CD4-positive, alpha-beta T cell treated with Interferon alpha-2 for 1 hour (primary cell): Measurements from ENCODE around the gene LRRC56.

ENCODE experiments used
- DNase-seq, 2 donors: peaks; one replicate each; pipeline ENCODE4 v3.0.0-alpha.2; 2020 to 2022

LRRC56 gene

GRCh38 chr11:544817-545166 is 7.5 kb downstream of the LRRC56 start:
- DNase-seq, result no peak

GRCh38 chr11:545171-545570 is 7.8 kb downstream of the LRRC56 start:
- DNase-seq, result no peak

GRCh38 chr11:548700-549603 is 11.6 kb downstream of the LRRC56 start:
- DNase-seq, result no peak

GRCh38 chr11:550021-550745 is 12.9 kb downstream of the LRRC56 start:
- no peak for DNase-seq

- no peak for DNase-seq
These were observed 13.4 kb downstream of the LRRC56 start for GRCh38 chr11:550746-551085.

GRCh38 chr11:551131-551530 is 13.8 kb downstream of the LRRC56 start:
- DNase-seq, result no peak

- no peak for DNase-seq
These were observed 14.3 kb downstream of the LRRC56 start for GRCh38 chr11:551596-551995.

GRCh38 chr11:553083-553987 is 16.0 kb downstream of the LRRC56 start:
- no peak for DNase-seq

- no peak for DNase-seq
These were observed 16.6 kb downstream of the LRRC56 start for GRCh38 chr11:553988-554340.

- DNase-seq, result peak; percentile 76 to 86
These were observed 17.3 kb downstream of the LRRC56 start for GRCh38 chr11:554428-555226.

- DNase-seq, result peak in 1 of 2 donors; percentile 30
These were observed 18.0 kb downstream of the LRRC56 start for GRCh38 chr11:555227-555779.

GRCh38 chr11:555780-556661 is 18.7 kb downstream of the LRRC56 start:
- DNase-seq, result peak in 1 of 2 donors; percentile 28

GRCh38 chr11:556662-557256 is 19.4 kb downstream of the LRRC56 start:
- DNase-seq, result no peak

GRCh38 chr11:557328-558132 is 20.2 kb downstream of the LRRC56 start:
- DNase-seq, result no peak

- DNase-seq, result no peak
These were observed 21.2 kb downstream of the LRRC56 start for GRCh38 chr11:558503-558902.

- DNase-seq, result peak in 1 of 2 donors; percentile 18
These were observed 21.8 kb downstream of the LRRC56 start for GRCh38 chr11:559020-559620.

- DNase-seq, result no peak
These were observed 22.5 kb downstream of the LRRC56 start for GRCh38 chr11:559712-560304.

- peak; percentile 93 to 96 for DNase-seq
These were observed 23.2 kb downstream of the LRRC56 start, which contains the start of the genes LMNTD2 and RASSF7 for GRCh38 chr11:560305-561147. Gene LMNTD2 (minus strand): TSS chr11:560738. CDS start chr11:560716, 22 bp downstream. Gene RASSF7 (plus strand): TSS chr11:560970. CDS start chr11:561769, 799 bp downstream.
